Stimulated activated CD4-positive, alpha-beta T cell treated with anti-CD3 and anti-CD28 coated beads, Interleukin-4, amount 100 ng/mL, for 4 hours (primary cell): ENCODE data around the gene CDC45.
A peak's percentile ranks its signal among the peaks of the same experiment; 100 is the strongest.

Source experiments
- DNase-seq, 2 experiments: peaks; one replicate each; pipeline ENCODE4 v3.0.0-alpha.2; 2020

Gene CDC45

GRCh38 chr22:19448739-19449421, 30.8 kb upstream of the CDC45 start:
- no peak for DNase-seq

DNA sequence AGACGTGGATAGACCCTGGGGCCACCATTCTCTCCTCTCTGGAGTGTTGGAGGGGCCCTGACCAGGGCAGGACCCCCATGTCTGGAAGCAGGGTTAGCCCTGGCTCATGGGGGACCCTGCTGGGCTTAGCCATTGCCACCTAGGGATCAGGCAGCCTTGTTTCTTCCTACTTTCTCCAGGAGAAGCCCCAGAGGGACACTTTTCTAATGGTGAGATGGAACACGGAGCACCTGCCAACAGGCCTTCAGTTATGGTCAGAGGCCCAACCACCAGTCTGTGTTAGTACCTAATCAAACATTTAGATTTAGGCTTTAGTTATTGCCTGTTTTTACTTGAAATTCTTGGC, 30.3 kb upstream of the CDC45 start:
- no peak for DNase-seq

DNA sequence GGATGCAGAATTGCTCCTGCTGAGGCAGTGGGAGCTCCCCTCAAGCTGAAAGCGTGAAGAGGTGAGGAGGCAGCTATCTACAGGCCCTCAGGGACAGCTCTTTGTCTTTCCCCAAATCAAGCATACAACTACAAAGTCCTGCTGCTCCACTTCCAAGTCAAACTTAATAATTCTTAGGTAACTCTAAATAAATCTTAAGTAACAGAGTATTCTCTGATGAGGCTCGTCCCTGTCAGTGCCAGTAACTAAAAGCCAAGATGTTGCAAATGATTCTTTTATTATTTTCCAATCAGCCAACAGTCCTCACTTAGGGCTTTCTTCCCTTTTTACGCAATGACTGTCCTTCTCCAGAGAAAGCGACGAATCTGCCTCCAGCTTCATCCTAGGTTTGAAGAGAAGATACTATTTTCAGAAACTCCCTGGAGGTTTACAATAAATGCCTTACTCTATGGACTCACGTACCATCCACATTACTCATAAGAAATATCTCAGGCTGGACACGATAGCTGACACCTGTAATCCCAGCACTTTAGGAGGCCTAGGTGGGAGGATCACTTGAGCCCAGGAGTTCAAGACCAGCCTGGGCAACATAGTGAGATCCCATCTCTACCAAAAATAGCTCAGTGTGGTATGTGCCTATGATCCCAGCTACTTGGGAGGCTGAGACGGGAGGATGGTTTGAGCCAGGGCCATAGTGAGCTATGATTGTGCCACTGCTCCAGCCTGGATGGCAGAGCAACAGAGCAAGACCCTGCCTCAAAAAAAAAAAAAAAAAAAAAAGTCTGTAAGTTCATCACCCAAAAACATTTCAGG, 29.2 kb upstream of the CDC45 start:
- no peak for DNase-seq

- DNase-seq = no peak
These were observed 28.1 kb upstream of the CDC45 start for GRCh38 chr22:19451570-19451969.

- DNase-seq = no peak
These were observed 26.0 kb upstream of the CDC45 start for GRCh38 chr22:19453718-19454117.

GRCh38 chr22:19454156-19454555, 25.6 kb upstream of the CDC45 start:
- peak in 1 of 2 experiments; percentile 59 for DNase-seq

- no peak for DNase-seq
These were observed 24.7 kb upstream of the CDC45 start for GRCh38 chr22:19455033-19455432.

DNA sequence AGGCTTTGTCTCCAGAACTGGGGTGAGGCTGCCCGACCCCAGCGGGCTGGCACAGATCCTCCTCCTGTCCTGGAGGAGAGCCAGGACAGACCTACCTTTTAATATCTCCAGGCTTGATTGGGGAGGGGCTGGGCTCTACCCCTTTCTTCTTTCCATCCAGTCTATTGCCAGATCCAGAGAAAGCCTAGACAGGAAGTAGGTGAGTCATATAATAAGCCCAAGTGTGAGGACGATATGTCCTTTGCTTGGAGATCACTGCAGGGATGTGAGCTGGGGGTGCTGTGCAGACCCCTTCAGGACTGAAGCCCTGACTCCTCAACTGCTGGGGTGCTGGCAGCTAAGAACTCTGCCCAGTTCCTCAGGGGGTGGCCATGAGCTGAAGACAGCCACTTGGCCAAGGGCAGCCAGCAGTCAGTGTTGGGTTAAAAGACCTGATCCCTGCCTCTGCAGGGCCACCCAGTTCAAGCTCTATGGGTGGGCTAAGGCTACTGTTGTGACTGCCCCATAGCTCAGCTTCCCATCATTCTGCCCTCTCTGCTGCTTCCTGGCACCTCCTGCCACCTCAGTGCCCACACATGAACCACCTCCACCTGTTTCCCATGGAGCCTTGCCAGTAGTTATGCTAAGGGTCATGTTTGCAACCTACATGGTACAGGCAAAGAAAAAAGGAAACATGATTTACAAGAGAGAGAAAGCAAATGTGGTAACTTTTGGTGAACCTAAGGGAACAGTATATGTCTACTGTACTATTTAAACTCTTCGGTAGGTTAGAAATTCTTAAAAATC, 23.9 kb upstream of the CDC45 start:
- no peak for DNase-seq

DNA sequence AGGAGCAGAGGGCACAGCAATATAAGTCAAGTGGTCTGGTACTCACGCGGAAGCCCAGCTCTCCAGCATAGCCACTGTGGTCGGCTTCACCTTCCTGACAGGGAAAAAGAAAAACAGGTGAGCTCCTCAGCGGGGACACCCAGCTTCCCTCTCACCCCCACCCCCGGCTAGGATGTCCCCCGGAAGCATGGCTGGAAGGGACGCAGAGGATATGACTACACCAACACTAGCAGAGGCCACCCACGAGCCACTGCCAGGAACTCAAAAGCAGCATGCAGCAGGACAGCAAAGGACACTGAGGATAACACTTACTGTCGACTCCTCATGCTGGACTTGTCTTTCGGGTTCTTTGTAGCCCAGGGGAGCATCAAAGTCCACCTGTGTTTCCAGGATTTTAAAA, 23.2 kb upstream of the CDC45 start:
- no peak for DNase-seq

- DNase-seq = no peak
These were observed 21.8 kb upstream of the CDC45 start for GRCh38 chr22:19457828-19458428.

DNA sequence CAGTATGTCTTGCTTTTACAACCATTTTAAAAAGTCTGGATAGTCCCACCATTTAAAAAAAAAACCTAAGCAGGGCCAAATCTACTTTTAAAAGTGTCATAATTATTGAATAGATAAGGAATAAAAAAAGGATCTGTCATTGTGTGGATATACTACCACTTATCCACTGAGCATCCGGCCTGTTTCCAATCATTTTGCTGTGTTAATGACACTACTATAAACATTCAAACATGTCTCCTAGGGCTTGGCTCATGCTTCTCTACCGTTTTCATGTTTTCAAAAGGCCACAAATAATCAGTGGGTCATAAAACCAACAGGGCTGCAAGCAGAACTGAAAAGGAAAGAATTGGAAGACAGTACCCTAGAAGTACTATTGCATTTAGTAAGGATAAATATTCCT, 19.7 kb upstream of the CDC45 start:
- no peak for DNase-seq

DNA sequence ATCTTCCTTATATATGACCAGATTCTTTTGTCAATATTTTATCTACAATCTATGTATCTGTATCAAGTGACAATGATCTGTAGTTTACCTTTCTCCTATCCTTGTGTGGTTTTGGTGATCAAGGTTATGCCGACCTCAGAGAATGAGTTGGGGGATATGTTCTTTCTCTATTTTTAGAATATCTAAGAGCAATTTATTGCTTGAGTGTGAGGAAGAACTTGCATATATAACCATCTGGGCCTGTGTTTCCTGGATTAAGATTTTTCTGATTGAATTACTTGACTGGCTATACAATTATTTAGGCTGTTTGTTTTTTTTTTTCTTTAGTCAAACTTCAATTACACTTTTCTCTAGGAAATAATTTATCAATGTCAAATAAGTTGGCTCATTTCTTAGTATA, 18.2 kb upstream of the CDC45 start:
- DNase-seq = no peak

DNA sequence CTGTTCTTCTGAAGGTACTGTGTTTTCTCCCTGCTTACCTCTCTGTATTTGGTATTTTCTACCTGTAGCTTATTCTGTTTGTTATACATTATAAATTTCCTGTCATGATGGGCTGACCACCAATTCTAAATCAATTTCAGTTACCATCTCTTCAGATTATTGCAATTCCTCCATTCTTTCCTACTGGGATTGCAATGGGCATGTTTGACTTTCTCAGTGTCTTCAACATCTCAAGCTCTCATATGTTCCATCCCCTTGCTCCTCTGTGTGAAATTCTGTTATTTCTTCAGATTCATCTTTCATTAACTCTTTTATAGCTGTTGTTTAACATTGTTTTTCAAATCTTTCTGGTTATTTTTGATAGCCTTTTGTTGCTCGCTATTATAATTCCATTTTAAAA, 16.7 kb upstream of the CDC45 start:
- DNase-seq = no peak

- DNase-seq = no peak
These were observed 15.9 kb upstream of the CDC45 start for GRCh38 chr22:19463491-19464469.

DNA sequence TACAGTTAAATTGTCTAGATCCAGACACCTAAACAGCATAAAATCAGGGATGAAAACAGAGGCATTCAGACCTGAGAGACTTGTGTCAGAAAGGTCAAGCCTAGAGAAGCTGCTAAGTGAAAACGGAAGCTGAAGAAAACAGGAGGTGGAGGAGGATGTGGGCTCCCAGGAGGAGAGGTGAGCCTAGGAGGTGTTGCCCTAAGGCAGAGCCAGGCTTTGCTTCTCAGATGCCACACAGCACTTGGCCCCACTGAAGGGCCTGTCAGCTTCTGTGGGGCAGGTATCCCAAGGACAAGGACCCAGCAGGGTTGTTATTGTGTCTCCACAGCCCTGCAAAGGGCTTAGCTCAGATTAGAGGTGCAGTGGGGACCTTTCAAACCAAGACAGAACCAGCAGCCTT, 15.2 kb upstream of the CDC45 start:
- DNase-seq = no peak

DNA sequence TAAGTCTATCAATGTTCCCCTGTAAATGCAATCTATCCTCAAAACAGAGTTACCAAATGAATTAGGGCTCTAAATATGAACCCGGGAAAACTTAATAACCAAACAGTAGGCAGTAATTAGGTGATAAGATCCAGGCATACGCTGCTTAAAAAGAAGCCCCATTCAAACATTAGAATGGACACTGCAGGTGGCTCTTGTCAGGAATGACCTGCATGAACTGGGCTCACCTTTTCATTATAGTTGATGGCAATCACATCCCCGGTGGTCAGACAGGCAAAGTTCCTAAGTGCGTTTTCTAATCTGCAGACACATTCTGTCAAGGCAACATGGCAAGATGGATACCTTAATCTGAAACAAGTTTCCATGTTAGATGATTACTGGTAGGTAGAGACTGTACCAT, 14.7 kb upstream of the CDC45 start:
- DNase-seq = no peak

GRCh38 chr22:19466126-19466716, 13.5 kb upstream of the CDC45 start:
- no peak for DNase-seq

DNA sequence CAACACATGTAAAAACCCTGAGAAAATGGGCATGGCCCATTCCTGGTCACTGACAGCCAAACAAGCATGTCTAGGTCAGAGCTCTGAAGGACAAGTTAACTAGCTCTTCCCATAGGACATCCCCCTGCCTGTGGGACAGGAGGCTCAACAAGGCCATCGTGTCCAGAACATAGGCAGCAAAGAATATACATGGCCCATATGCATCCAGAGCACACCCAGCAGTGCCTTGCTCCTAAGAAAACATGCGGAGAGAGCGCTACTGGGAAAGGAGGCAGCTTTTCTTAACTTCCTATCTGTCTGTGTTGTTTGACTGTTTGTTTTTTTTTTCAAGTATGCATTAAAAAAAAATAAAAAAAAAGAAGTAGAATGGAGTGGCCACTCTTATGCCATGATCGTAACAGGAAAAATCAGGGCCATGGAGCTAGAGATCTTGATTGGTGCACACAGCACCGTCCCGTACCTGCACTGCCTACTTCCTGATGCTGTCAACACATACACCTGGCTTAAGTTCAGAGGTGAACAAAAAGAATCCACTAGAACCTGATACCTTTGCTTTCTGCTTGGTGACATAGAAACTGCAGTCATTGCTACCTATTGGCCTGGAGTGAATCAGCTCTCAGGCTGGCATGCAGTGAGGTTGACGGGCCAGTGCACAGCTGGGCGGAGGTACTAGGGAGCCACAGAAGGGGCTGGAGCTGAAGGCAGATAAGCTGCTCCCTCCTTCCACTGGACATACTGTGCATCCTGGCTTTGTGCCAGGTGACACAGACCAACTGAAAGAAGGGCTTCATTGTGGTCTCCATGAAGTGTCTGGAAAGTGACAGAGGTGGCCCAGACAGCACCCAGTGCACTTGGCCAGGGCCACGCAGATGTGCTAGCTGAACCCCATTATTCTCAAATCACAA, 12.6 kb upstream of the CDC45 start:
- no peak for DNase-seq

DNA sequence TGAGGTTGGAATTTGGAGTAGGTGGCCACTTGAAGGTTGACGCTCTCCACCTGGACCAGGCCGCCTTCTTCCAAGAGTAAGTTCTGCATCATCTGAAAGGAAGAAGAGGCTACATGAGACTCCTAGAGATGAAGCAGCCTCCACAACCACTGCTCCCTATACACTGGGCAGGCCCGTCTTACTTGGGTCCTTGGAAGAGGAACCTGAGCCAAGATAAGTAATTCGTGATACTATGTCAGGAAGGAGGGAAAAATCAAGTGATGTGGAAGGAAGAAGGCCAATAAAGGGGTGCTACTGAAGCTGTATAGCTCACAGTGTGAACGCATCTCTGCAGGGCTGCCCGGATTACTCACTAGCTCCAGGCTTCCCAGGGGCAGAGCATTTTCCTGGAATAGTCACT, 11.8 kb upstream of the CDC45 start:
- no peak for DNase-seq

- no peak for DNase-seq
These were observed 10.3 kb upstream of the CDC45 start for GRCh38 chr22:19469421-19469820.

- no peak for DNase-seq
These were observed 9.7 kb upstream of the CDC45 start for GRCh38 chr22:19470010-19470409.
